Measurements from ENCODE around the gene C4orf50.

C4orf50 gene

GRCh38 chr4:6012200-6012599, 6.0 kb downstream of the C4orf50 start:
- H3K4me1 ChIP-seq (ENCODE audit: control insufficient read depth, low read depth, low read length), result no peaks in the 10 kb centered on the region
- H4K8ac ChIP-seq (ENCODE audit: low read depth, low read length), result no peak overlapping the region
- WGBS (ENCODE audit: extremely low coverage, insufficient coverage, low lambda C conversion rate), result no CpG with 5 or more reads among the region's 5 CpGs
- no peak for DNase-seq
- H2AK5ac ChIP-seq (ENCODE audit: low read length), result no peak overlapping the region
- H3K4ac ChIP-seq (ENCODE audit: low read depth, low read length), result no peak overlapping the region
- no peak overlapping the region for H3K4me2 ChIP-seq (ENCODE audit: low read length)
- no peaks in the 10 kb centered on the region for H3K79me1 ChIP-seq (ENCODE audit: low read length)
- no peak overlapping the region for H4K5ac ChIP-seq (ENCODE audit: low read length)
- no peaks in the 10 kb centered on the region for H3K79me2 ChIP-seq (ENCODE audit: control insufficient read depth, insufficient read depth, low read length)
- no peak overlapping the region for H3K56ac ChIP-seq (ENCODE audit: low read length)
- no peak overlapping the region for H3K9ac ChIP-seq (ENCODE audit: low read length)
- no peak overlapping the region for H3K23ac ChIP-seq (ENCODE audit: low read length)
- H3K4me3 ChIP-seq (ENCODE audit: low read length), result no peak overlapping the region
- H3K18ac ChIP-seq (ENCODE audit: low read length), result no peak overlapping the region
- H3K27ac ChIP-seq (ENCODE audit: low read depth, low read length), result no peak overlapping the region
- H2BK5ac ChIP-seq (ENCODE audit: low read length), result no peak overlapping the region
- no peaks in the 10 kb centered on the region for H3K27me3 ChIP-seq (ENCODE audit: insufficient read depth, low read length, poor library complexity)
- H2BK15ac ChIP-seq (replicated peaks; ENCODE audit: low read depth), result no peak overlapping the region
- no peak overlapping the region for H2BK120ac ChIP-seq (ENCODE audit: low read depth, low read length)
- no peaks in the 10 kb centered on the region for H3K36me3 ChIP-seq (ENCODE audit: control insufficient read depth, insufficient read depth, low read length)

- Histone ChIP-seq H3K79me2 (ENCODE audit: control insufficient read depth, insufficient read depth, low read length) (no peaks in the 10 kb centered on the region), H3K4ac (ENCODE audit: low read depth, low read length) (no peak overlapping the region), H3K56ac (ENCODE audit: low read length) (no peak overlapping the region), H3K18ac (ENCODE audit: low read length) (no peak overlapping the region), H3K9ac (ENCODE audit: low read length) (no peak overlapping the region), H2BK5ac (ENCODE audit: low read length) (no peak overlapping the region), H3K27ac (ENCODE audit: low read depth, low read length) (no peak overlapping the region), H4K5ac (ENCODE audit: low read length) (no peak overlapping the region), H3K79me1 (ENCODE audit: low read length) (no peaks in the 10 kb centered on the region), H3K4me2 (ENCODE audit: low read length) (no peak overlapping the region), H3K23ac (ENCODE audit: low read length) (no peak overlapping the region), H3K36me3 (ENCODE audit: control insufficient read depth, insufficient read depth, low read length) (no peaks in the 10 kb centered on the region), H3K4me1 (ENCODE audit: control insufficient read depth, low read depth, low read length) (no peaks in the 10 kb centered on the region), H2BK120ac (ENCODE audit: low read depth, low read length) (no peak overlapping the region), H2AK5ac (ENCODE audit: low read length) (no peak overlapping the region), H3K4me3 (ENCODE audit: low read length) (no peak overlapping the region), H3K27me3 (ENCODE audit: insufficient read depth, low read length, poor library complexity) (no peaks in the 10 kb centered on the region), H2BK15ac (replicated peaks; ENCODE audit: low read depth) (no peak overlapping the region), H4K8ac (ENCODE audit: low read depth, low read length) (no peak overlapping the region)
- WGBS (ENCODE audit: extremely low coverage, insufficient coverage, low lambda C conversion rate), result no CpG with 5 or more reads among the region's 8 CpGs
- no peak for DNase-seq
These were observed 6.5 kb downstream of the C4orf50 start for GRCh38 chr4:6011686-6012085.

GRCh38 chr4:6011271-6011671, 7.0 kb downstream of the C4orf50 start:
- WGBS (ENCODE audit: extremely low coverage, insufficient coverage, low lambda C conversion rate), result no CpG with 5 or more reads among the region's 12 CpGs
- DNase-seq, result no peak
- H2BK120ac ChIP-seq (ENCODE audit: low read depth, low read length), result no peak overlapping the region
- H3K56ac ChIP-seq (ENCODE audit: low read length), result no peak overlapping the region
- no peak overlapping the region for H3K4me2 ChIP-seq (ENCODE audit: low read length)
- H3K27ac ChIP-seq (ENCODE audit: low read depth, low read length), result no peak overlapping the region
- no peak overlapping the region for H2AK5ac ChIP-seq (ENCODE audit: low read length)
- H4K5ac ChIP-seq (ENCODE audit: low read length), result no peak overlapping the region
- H2BK5ac ChIP-seq (ENCODE audit: low read length), result no peak overlapping the region
- H4K8ac ChIP-seq (ENCODE audit: low read depth, low read length), result no peak overlapping the region
- H3K27me3 ChIP-seq (ENCODE audit: insufficient read depth, low read length, poor library complexity), result no peaks in the 10 kb centered on the region
- H3K4ac ChIP-seq (ENCODE audit: low read depth, low read length), result no peak overlapping the region
- no peaks in the 10 kb centered on the region for H3K79me1 ChIP-seq (ENCODE audit: low read length)
- no peaks in the 10 kb centered on the region for H3K79me2 ChIP-seq (ENCODE audit: control insufficient read depth, insufficient read depth, low read length)
- H3K23ac ChIP-seq (ENCODE audit: low read length), result no peak overlapping the region
- no peak overlapping the region for H3K9ac ChIP-seq (ENCODE audit: low read length)
- no peaks in the 10 kb centered on the region for H3K4me1 ChIP-seq (ENCODE audit: control insufficient read depth, low read depth, low read length)
- no peak overlapping the region for H3K4me3 ChIP-seq (ENCODE audit: low read length)
- no peaks in the 10 kb centered on the region for H3K36me3 ChIP-seq (ENCODE audit: control insufficient read depth, insufficient read depth, low read length)
- H3K18ac ChIP-seq (ENCODE audit: low read length), result no peak overlapping the region
- no peak overlapping the region for H2BK15ac ChIP-seq (replicated peaks; ENCODE audit: low read depth)

GRCh38 chr4:6010789-6011188, 7.4 kb downstream of the C4orf50 start:
- no peaks in the 10 kb centered on the region for H3K79me1 ChIP-seq (ENCODE audit: low read length)
- H4K8ac ChIP-seq (ENCODE audit: low read depth, low read length), result no peak overlapping the region

GRCh38 chr4:6009452-6009851, 8.8 kb downstream of the C4orf50 start:
- Histone ChIP-seq H3K23ac (ENCODE audit: low read length) (no peak overlapping the region), H3K4me1 (ENCODE audit: control insufficient read depth, low read depth, low read length) (no peaks in the 10 kb centered on the region), H2BK120ac (ENCODE audit: low read depth, low read length) (no peak overlapping the region), H3K9ac (ENCODE audit: low read length) (no peak overlapping the region), H3K4ac (ENCODE audit: low read depth, low read length) (no peak overlapping the region), H4K8ac (ENCODE audit: low read depth, low read length) (no peak overlapping the region), H3K36me3 (ENCODE audit: control insufficient read depth, insufficient read depth, low read length) (no peaks in the 10 kb centered on the region), H3K4me3 (ENCODE audit: low read length) (no peak overlapping the region), H3K27me3 (ENCODE audit: insufficient read depth, low read length, poor library complexity) (no peaks in the 10 kb centered on the region), H3K18ac (ENCODE audit: low read length) (no peak overlapping the region), H3K79me2 (ENCODE audit: control insufficient read depth, insufficient read depth, low read length) (no peaks in the 10 kb centered on the region), H2BK15ac (replicated peaks; ENCODE audit: low read depth) (no peak overlapping the region), H3K4me2 (ENCODE audit: low read length) (no peak overlapping the region), H3K79me1 (ENCODE audit: low read length) (no peaks in the 10 kb centered on the region), H3K27ac (ENCODE audit: low read depth, low read length) (no peak overlapping the region), H4K5ac (ENCODE audit: low read length) (no peak overlapping the region), H2AK5ac (ENCODE audit: low read length) (no peak overlapping the region), H2BK5ac (ENCODE audit: low read length) (no peak overlapping the region), H3K56ac (ENCODE audit: low read length) (no peak overlapping the region)
- DNase-seq, result no peak
- WGBS (ENCODE audit: extremely low coverage, insufficient coverage, low lambda C conversion rate), result no CpG with 5 or more reads among the region's 8 CpGs

More at GRCh38 chr4:6010789-6011188, 7.4 kb downstream of the C4orf50 start:
- Histone ChIP-seq H2BK5ac (ENCODE audit: low read length) (no peak overlapping the region), H2AK5ac (ENCODE audit: low read length) (no peak overlapping the region), H2BK120ac (ENCODE audit: low read depth, low read length) (no peak overlapping the region), H3K27me3 (ENCODE audit: insufficient read depth, low read length, poor library complexity) (no peaks in the 10 kb centered on the region), H3K27ac (ENCODE audit: low read depth, low read length) (no peak overlapping the region), H3K4me3 (ENCODE audit: low read length) (no peak overlapping the region), H3K9ac (ENCODE audit: low read length) (no peak overlapping the region), H3K36me3 (ENCODE audit: control insufficient read depth, insufficient read depth, low read length) (no peaks in the 10 kb centered on the region), H3K4ac (ENCODE audit: low read depth, low read length) (no peak overlapping the region), H3K4me1 (ENCODE audit: control insufficient read depth, low read depth, low read length) (no peaks in the 10 kb centered on the region), H3K79me2 (ENCODE audit: control insufficient read depth, insufficient read depth, low read length) (no peaks in the 10 kb centered on the region), H3K18ac (ENCODE audit: low read length) (no peak overlapping the region), H2BK15ac (replicated peaks; ENCODE audit: low read depth) (no peak overlapping the region), H3K23ac (ENCODE audit: low read length) (no peak overlapping the region), H3K4me2 (ENCODE audit: low read length) (no peak overlapping the region), H3K56ac (ENCODE audit: low read length) (no peak overlapping the region), H4K5ac (ENCODE audit: low read length) (no peak overlapping the region)
- no CpG with 5 or more reads among the region's 3 CpGs for WGBS (ENCODE audit: extremely low coverage, insufficient coverage, low lambda C conversion rate)
- DNase-seq, result no peak

GRCh38 chr4:6008766-6009385, 9.4 kb downstream of the C4orf50 start:
- Histone ChIP-seq H3K4ac (ENCODE audit: low read depth, low read length) (no peak overlapping the region), H3K79me1 (ENCODE audit: low read length) (no peaks in the 10 kb centered on the region), H3K23ac (ENCODE audit: low read length) (no peak overlapping the region), H2AK5ac (ENCODE audit: low read length) (no peak overlapping the region), H3K27ac (ENCODE audit: low read depth, low read length) (no peak overlapping the region), H3K56ac (ENCODE audit: low read length) (no peak overlapping the region), H2BK5ac (ENCODE audit: low read length) (no peak overlapping the region), H3K4me2 (ENCODE audit: low read length) (no peak overlapping the region), H3K18ac (ENCODE audit: low read length) (no peak overlapping the region), H2BK120ac (ENCODE audit: low read depth, low read length) (no peak overlapping the region), H4K5ac (ENCODE audit: low read length) (no peak overlapping the region), H3K9ac (ENCODE audit: low read length) (no peak overlapping the region), H3K79me2 (ENCODE audit: control insufficient read depth, insufficient read depth, low read length) (no peaks in the 10 kb centered on the region), H2BK15ac (replicated peaks; ENCODE audit: low read depth) (no peak overlapping the region), H3K36me3 (ENCODE audit: control insufficient read depth, insufficient read depth, low read length) (no peaks in the 10 kb centered on the region), H3K27me3 (ENCODE audit: insufficient read depth, low read length, poor library complexity) (no peaks in the 10 kb centered on the region), H3K4me3 (ENCODE audit: low read length) (no peak overlapping the region), H4K8ac (ENCODE audit: low read depth, low read length) (no peak overlapping the region), H3K4me1 (ENCODE audit: control insufficient read depth, low read depth, low read length) (no peaks in the 10 kb centered on the region)
- no peak for DNase-seq
- no CpG with 5 or more reads among the region's 19 CpGs for WGBS (ENCODE audit: extremely low coverage, insufficient coverage, low lambda C conversion rate)

All from mesendoderm (in vitro differentiated cells).